MCF 10A (cell line): ENCODE data around the gene CDKL5. TPM values are rescaled to one million over a fixed set of nuclear protein-coding genes. Genes with fewer than 3 reads are reported as not detected.
"Not testable (repeated sequence)": the region's sequence is repeated elsewhere in the genome, so short reads cannot be mapped to it uniquely, and the experiment has no call there.

Experiments used
- BruUV-seq: library from RNA; stranded (reverse); fragments of 400-500 nt; replicated peaks from 2 replicates; lab custom pipeline; 2021; lab: Mats Ljungman, UMichigan
- CTCF ChIA-PET: fragments of 300-600 bp; sonication (Branson Sonifier 250); formaldehyde crosslinking; extraction: SDS; loops from one replicate; lab custom pipeline; 2021; ENCODE audit warnings: antibody characterized with exemption, inconsistent platforms; lab: Yijun Ruan, JAX
- POLR2A ChIA-PET: fragments of 300-600, 350-650 bp; sonication (Branson Sonifier 250); formaldehyde crosslinking; extraction: SDS; loops from one replicate; lab custom pipeline; 2020; ENCODE audit warnings: antibody characterized with exemption, inconsistent platforms; lab: Yijun Ruan, JAX
- DNase-seq: peaks from one replicate; pipeline ENCODE4 v3.0.0-alpha.2; 2018; ENCODE audit not compliant: unreplicated experiment
- H3K27ac Mint-ChIP-seq: one replicate; pipeline ENCODE4 v1.8.0; 2022; ENCODE audit warnings: mild to moderate bottlenecking, low read depth, mixed read lengths; ENCODE audit not compliant: unreplicated experiment
- H3K27me3 Mint-ChIP-seq: one replicate; pipeline ENCODE4 v1.8.0; 2022; ENCODE audit warnings: mixed read lengths; ENCODE audit not compliant: insufficient read depth, unreplicated experiment
- H3K36me3 Mint-ChIP-seq: one replicate; pipeline ENCODE4 v1.8.0; 2022; ENCODE audit warnings: mild to moderate bottlenecking, moderate library complexity, mixed read lengths; ENCODE audit not compliant: insufficient read depth, unreplicated experiment
- H3K4me1 Mint-ChIP-seq: one replicate; pipeline ENCODE4 v1.8.0; 2022; ENCODE audit warnings: mixed read lengths; ENCODE audit not compliant: insufficient read depth, unreplicated experiment
- H3K4me3 Mint-ChIP-seq: one replicate; pipeline ENCODE4 v1.8.0; 2022; ENCODE audit warnings: mild to moderate bottlenecking, moderate library complexity, mixed read lengths; ENCODE audit not compliant: unreplicated experiment
- H3K9me3 Mint-ChIP-seq: one replicate; pipeline ENCODE4 v1.8.0; 2022; ENCODE audit warnings: mixed read lengths; ENCODE audit not compliant: unreplicated experiment
- intact Hi-C: fragments of 100-400 bp; cut with micrococcal nuclease; formaldehyde crosslinking; loops from 2 replicates; pipeline ENCODE4 v1.14.1; 2022
- total RNA-seq: library from RNA; stranded (reverse); gene quantifications from 2 replicates; pipeline ENCODE4 v1.2.3, GENCODE V29; 2022
- TF ChIP-seq, protein P1 (sequence below): fragments of 200-600 bp; IDR thresholded peaks from one replicate; pipeline ENCODE4 v1.8.0; 2022; ENCODE audit warnings: antibody characterized with exemption, mild to moderate bottlenecking; ENCODE audit not compliant: unreplicated experiment

Gene CDKL5
- total RNA-seq, 1 experiment from 2014 or later, result 8.2 TPM

DNA sequence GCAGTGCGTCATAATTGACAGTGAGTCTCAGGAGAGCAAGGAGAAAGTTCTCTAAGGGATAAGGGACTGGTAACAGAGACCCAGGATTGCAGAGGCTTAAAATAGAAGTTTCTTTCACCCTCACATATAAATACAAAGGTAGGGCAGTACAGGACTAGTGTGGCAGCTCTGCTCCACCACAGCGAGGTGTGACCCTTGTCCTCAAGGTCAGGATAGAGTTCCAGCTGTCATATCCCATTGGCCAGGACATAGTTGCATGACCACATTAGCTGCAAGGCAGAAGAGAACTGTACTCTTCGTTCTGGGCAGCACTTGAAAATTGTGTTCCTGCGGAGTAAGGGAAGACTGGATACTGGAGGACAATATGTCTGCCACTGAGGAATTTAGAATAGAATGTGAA lies 152.0 kb downstream of the CDKL5 start:
- TF ChIP-seq, protein P1, sequence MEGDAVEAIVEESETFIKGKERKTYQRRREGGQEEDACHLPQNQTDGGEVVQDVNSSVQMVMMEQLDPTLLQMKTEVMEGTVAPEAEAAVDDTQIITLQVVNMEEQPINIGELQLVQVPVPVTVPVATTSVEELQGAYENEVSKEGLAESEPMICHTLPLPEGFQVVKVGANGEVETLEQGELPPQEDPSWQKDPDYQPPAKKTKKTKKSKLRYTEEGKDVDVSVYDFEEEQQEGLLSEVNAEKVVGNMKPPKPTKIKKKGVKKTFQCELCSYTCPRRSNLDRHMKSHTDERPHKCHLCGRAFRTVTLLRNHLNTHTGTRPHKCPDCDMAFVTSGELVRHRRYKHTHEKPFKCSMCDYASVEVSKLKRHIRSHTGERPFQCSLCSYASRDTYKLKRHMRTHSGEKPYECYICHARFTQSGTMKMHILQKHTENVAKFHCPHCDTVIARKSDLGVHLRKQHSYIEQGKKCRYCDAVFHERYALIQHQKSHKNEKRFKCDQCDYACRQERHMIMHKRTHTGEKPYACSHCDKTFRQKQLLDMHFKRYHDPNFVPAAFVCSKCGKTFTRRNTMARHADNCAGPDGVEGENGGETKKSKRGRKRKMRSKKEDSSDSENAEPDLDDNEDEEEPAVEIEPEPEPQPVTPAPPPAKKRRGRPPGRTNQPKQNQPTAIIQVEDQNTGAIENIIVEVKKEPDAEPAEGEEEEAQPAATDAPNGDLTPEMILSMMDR, result no peak
- Mint-ChIP-seq H3K4me1 (no peaks in the 10 kb centered on the region), H3K4me3 (no peak overlapping the region), H3K27ac (no peak overlapping the region), H3K9me3 (no peaks in the 10 kb centered on the region), H3K27me3 (no peaks in the 10 kb centered on the region), H3K36me3 (no peaks in the 10 kb centered on the region)
- no TSS peak for BruUV-seq
- intact Hi-C loops, result no loop called here
- DNase-seq, result no peak
- ChIA-PET POLR2A (no interaction called here), CTCF (no interaction called here)

DNA sequence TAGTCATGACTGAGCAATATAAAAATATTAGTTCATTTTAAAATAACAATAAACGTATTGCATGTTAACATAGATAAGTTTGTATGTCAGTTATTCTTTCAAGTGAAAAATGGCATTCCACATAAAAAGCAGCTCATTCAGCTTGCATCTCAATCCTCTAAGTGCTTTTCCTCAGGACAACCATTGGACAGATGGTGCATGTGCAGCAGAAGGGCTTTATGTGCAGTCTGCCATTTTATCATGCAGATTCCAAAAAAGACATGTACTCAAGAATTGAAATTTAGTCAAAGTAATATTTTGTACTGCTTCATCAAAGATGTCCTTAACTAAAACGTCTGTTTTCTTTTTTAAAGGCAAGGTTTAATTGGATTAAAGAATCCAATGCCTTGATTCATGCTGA lies 153.1 kb downstream of the CDKL5 start:
- ChIA-PET POLR2A (no interaction called here), CTCF (no interaction called here)
- no peaks in the 10 kb centered on the region for H3K9me3 Mint-ChIP-seq
- intact Hi-C loops, result no loop called here
- H3K4me1 Mint-ChIP-seq, result no peaks in the 10 kb centered on the region
- no TSS peak for BruUV-seq
- TF ChIP-seq, protein P1, result no peak
- H3K27me3 Mint-ChIP-seq, result no peaks in the 10 kb centered on the region
- no peak overlapping the region for H3K27ac Mint-ChIP-seq
- H3K36me3 Mint-ChIP-seq, result no peaks in the 10 kb centered on the region
- no peak for DNase-seq
- no peak overlapping the region for H3K4me3 Mint-ChIP-seq

DNA sequence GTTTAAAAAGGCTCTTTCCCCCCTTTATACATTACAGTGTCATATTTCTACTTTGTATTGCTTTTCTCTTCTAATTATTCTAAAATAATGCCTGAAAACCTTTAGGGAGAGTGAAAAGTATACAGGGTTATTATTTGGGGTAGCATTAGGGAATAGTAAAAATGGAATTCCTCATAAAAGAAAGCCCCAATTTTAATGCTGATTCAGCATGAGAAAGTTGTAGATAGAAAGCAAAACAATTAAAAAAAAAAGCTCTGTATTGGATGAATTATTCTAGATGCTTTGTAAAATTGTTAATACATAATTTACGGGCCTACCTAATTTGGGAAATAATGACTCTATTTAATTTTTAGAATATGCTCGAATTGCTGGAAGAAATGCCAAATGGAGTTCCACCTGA lies 154.1 kb downstream of the CDKL5 start:
- TF ChIP-seq, protein P1, result no peak
- Mint-ChIP-seq H3K9me3 (no peaks in the 10 kb centered on the region), H3K36me3 (no peaks in the 10 kb centered on the region), H3K4me3 (no peak overlapping the region), H3K4me1 (no peaks in the 10 kb centered on the region), H3K27me3 (no peaks in the 10 kb centered on the region), H3K27ac (no peak overlapping the region)
- no peak for DNase-seq
- intact Hi-C loops, result no loop called here
- CTCF ChIA-PET, result no interaction called here
- no TSS peak for BruUV-seq
- POLR2A ChIA-PET, result no interaction called here

DNA sequence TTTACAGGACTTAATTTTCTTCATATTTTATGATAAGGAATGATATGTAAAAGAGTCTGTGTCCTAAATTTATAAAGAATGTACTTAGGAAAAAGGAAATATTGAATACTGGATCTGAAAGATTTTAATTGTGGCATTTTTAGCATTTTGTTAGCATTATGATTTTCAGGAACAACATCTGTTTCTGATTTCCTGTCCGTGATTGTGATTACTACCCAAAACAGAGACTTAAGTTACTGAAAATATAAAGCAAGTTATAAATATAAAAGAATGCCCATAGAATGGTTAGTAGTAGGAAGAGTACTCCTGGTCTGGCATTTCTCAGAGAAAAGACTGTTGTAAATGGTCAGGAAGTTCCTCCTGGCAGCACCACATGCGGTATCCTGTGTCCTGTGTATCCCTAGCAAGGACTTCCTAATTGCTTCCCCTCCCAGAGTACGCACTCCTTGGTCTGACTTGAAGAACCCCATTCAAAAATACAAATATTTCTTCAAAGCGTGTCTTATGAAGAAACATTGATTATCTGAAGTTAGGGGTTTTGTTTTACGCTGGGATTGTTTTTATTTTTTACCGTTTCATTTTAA lies 157.6 kb downstream of the CDKL5 start:
- ChIA-PET POLR2A (no interaction called here), CTCF (no interaction called here)
- Mint-ChIP-seq H3K27ac (no peak overlapping the region), H3K9me3 (no peaks in the 10 kb centered on the region), H3K4me1 (no peaks in the 10 kb centered on the region), H3K36me3 (peaks cover 5% of the 10 kb centered on the region), H3K4me3 (no peak overlapping the region), H3K27me3 (no peaks in the 10 kb centered on the region)
- intact Hi-C loops, result no loop called here
- TF ChIP-seq, protein P1, result no peak
- DNase-seq, result no peak
- BruUV-seq, result no TSS peak

DNA sequence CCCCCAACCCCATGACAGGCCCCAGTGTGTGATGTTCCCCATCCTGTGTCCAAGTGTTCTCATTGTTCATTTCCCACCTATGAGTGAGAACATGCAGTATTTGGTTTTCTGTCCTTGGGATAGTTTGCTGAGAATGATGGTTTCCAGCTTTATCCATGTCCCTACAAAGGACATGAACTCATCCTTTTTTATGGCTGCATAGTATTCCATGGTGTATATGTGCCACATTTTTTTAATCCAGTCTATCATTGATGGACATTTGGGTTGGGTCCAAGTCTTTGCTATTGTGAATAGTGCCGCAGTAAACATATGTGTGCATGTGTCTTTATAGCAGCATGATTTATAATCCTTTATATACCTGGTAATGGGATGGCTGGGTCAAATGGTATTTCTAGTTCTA lies 163.9 kb downstream of the CDKL5 start:
- DNase-seq, H3K4me3 Mint-ChIP-seq, H3K4me1 Mint-ChIP-seq, H3K27ac Mint-ChIP-seq, POLR2A ChIA-PET, intact Hi-C loops, CTCF ChIA-PET, H3K27me3 Mint-ChIP-seq, BruUV-seq, H3K9me3 Mint-ChIP-seq: not testable (repeated sequence)
- peaks cover 12% of the 10 kb centered on the region for H3K36me3 Mint-ChIP-seq
